ENCODE results near the gene CFAP70.

The CFAP70 gene

DNA sequence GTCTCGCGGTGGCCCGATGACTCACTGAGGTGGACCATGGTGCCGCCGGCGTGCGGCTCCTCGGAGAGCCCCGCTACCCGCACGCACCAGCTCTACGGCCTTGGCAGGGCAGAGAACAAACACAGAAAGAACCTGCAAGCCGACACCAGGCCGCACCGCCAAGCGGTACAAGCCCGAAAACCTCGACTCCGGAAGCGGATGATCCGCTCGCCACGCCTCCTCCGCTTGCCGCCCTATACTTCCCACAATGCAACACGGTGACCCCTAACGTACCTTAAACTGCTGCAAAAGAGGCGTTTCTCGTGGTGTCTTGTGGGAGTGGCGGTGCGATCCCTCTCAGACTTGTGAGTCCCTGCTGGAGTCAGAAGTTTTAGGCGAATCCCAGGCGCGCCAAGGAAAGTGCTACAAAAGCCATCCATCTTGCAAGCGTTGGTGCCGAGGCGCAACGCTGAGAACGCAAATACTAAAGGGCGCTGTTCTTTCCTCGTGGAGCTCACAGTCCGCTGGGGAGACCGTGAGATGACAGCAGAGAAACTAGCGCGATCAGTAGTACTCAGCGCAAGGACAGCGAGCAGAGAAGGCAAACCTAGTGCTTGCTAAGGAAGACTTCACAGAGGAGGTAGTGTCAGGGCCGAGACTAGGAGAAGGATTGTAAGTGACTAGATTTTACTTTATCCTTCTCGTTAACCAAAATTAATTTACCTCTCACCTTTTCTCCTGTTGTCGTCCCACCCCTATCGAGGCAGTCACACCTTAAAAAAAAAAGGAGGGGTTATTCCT lies 106.0 kb downstream of the CFAP70 start, which contains the start of gene MRPS16:
MRPS16 (minus strand) TSS at position 200 of the 780 bp plus-strand sequence; CDS start at position 38, 162 bp downstream.
- DNase-seq (ENCODE audit: low read depth in 2 of 2), result peak; percentile 78 to 89

- no peak for DNase-seq (ENCODE audit: low read depth in 2 of 2)
Measured at GRCh38 chr10:73251683-73252444, 106.8 kb downstream of the CFAP70 start.

- DNase-seq (ENCODE audit: low read depth in 2 of 2), result no peak
Measured at GRCh38 chr10:73248259-73248724, 110.4 kb downstream of the CFAP70 start.

- DNase-seq (ENCODE audit: low read depth in 2 of 2), result no peak
Measured at GRCh38 chr10:73247509-73248258, 111.0 kb downstream of the CFAP70 start.

DNA sequence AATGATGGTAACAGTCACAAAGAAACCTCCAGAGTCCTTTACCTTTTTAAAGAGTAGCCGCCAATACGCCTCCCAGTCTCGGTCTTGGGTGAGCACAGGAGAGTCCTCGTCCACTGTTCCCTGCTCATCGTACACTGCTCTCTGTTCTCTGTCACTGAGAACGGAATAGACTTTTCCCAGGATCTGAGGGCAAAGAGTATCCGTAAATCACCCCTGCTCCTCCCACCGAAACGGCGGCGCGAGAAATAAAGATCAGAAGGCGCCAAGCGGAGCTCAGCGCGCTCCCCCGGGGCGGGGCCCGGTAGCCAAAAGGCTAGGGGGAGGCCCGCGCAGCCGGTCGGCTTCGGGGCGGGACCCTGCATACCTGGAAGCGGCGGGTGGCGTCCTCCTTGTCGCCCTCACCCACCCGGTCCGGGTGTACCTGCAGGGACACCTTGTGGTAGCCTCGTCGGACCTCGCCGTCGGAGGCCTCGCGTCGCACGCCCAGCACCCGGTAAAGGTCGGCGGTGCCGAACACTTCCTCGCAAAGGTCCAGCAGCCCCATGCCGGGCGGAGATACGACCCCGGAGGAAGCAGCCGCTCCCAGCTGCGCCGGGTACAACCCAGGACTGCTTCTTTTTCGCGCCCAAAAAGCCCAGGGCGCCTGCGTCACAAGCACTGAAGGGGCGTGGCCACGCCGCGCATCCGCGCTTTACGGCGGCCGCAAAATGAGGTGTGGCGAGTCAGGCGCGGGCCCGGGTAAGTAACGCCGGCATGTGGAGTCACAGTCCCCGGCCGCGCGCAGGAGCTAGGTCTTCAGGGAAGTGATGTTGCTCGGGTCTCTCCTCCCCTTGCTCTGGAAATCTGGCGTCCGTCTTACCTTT lies 111.8 kb downstream of the CFAP70 start, which contains the start of gene DNAJC9:
DNAJC9 (minus strand) TSS at position 610 of the 863 bp plus-strand sequence; CDS start at position 544, 66 bp downstream.
- peak; percentile 96 to 98 for DNase-seq (ENCODE audit: low read depth in 2 of 2)

GRCh38 chr10:73246322-73246645 lies 112.4 kb downstream of the CFAP70 start:
- no peak for DNase-seq (ENCODE audit: low read depth in 2 of 2)

GRCh38 chr10:73244866-73245477 lies 113.7 kb downstream of the CFAP70 start:
- no peak for DNase-seq (ENCODE audit: low read depth in 2 of 2)

GRCh38 chr10:73239908-73240307 lies 118.8 kb downstream of the CFAP70 start:
- DNase-seq (ENCODE audit: low read depth in 2 of 2), result no peak

DNA sequence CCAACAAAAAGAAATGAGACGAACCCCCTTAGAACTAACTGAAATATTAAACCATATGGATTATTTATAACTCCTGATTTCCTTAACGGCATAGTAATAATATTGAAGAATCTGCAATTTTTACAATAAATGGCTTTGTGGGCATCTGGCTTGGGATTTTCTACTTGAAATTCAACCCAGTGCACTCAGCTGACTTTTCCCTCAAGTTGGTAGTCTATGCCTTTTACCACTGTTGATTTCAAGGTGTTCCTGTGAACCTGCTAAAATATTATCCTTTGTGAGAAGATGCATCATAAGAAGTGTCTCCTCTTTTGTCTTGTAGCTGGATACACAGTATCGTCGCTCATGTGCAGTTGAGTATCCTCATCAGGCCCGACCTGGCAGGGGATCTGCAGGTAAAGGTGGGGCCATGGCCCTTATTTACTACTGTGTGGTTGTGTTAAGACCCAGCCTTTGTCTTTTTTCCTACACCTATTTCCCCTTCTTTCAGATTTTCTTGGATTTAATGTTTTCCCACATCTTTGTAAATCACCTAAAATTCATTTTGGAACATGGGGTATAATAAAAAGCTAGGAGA lies 119.6 kb downstream of the CFAP70 start:
- DNase-seq (ENCODE audit: low read depth in 2 of 2), result no peak

DNA sequence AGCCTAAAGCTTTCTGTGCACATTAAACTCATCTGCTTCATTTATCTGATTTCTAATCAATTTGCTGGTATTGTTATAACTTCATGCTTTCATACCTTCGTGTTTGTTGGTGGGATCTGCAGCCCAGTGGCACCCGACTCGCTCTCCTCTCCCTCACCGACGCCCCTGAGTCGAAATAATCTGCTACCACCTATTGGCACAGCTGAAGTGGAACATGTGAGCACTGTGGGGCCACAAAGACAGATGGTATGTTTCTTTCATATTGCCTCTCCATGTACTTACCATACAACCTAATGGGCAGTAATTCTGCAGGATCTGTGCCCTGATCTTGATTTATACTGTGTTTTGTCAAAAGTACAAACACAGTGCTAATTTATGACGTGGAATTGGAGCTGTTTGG lies 124.0 kb downstream of the CFAP70 start:
- DNase-seq (ENCODE audit: low read depth in 2 of 2), result no peak

DNA sequence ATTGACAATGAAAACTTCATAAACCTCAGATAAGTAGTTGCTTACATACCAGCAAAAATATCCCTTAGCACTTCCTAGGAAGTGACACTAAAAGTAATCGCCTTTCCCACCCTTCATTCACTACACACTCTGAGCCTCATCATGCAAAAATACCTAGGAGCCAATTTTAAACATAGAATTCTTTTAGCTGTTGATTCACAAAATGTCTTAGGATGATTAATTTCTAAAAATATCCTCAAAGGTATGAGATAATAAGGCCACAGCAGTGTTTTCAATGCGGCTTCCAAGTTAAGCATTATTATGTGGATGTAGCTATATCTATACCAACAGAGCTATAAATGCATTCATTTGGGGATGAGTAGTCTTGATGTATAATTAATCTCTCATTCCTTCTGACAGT lies 124.8 kb downstream of the CFAP70 start:
- DNase-seq (ENCODE audit: low read depth in 2 of 2), result no peak

DNA sequence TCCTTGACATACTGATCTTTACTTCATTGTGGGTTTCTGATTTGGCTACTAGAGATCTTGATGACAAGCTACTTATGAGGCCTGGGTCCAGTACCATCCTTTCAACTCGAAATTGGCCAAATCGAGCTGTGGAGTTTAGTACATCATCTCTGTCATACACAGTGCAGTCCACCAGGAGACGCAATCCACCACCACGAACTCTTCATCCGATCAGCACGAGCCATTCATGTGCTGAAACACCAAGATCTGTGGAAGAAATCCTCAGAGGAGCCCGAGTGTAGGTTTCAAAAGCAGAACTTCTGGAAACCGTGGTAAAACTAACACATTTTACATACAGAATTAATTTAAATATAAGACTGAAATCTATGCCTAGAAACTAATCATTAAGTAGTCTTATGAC lies 125.8 kb downstream of the CFAP70 start:
- DNase-seq (ENCODE audit: low read depth in 2 of 2), result no peak

DNA sequence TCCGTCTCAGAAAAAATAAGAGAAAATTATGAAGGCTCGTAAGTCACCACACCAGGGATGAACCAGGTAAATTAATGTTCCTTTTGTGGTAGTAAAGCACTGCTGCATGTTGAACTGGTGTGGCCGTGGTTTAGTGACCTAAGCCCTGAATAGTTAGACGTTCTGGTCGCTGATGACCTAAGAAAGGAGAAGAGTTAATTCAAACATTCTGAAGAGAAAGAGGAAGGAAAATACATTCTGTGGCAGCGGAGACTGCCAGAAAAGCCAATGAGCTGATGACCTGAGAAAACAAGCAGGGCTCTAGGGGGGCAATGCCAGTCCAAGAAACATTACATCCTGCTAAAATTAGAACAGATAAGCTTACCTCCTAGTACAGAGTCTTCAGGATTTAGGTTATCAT lies 129.1 kb downstream of the CFAP70 start:
- no peak for DNase-seq (ENCODE audit: low read depth in 2 of 2)

DNA sequence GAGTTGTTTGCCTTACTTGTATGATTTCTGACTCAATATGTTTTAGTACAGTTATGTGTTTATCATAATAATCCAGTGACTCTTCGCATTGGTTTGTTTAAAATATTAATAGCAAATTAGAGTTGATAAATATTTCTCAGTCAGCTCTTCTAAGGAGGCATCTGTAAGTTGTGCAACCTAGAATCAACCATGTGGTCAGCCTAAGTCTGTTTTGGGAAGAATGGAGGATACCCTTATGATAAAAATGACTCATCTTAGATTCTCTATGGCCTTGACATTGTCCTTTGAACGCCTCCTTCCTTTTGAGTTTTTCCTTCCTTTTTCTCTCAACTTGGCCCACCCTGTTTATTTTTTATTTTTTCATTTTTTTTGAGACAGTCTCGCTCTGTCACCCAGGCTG lies 130.4 kb downstream of the CFAP70 start:
- DNase-seq (ENCODE audit: low read depth in 2 of 2), result no peak

GRCh38 chr10:73226663-73227062 lies 132.0 kb downstream of the CFAP70 start:
- no peak for DNase-seq (ENCODE audit: low read depth in 2 of 2)

GRCh38 chr10:73225518-73225917 lies 133.1 kb downstream of the CFAP70 start:
- no peak for DNase-seq (ENCODE audit: low read depth in 2 of 2)

GRCh38 chr10:73220989-73221388 lies 137.7 kb downstream of the CFAP70 start:
- no peak for DNase-seq (ENCODE audit: low read depth in 2 of 2)

DNA sequence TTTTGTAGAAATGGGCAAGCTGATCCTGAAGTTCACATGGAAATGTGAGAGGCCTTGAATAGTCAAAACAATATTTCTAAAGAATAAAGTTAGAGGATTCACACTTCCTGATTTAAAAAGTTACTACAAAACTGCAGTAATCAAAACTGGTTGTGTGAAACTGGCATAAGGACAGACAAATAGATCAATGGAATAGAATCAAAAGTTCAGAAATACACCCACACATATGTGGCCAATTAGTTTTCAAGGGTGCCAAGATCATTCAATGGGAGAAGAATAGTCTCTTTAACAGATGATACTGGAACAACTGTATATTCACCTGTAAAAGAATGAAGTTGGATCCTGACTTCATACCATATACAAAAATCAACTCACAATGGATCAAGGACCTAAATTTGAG lies 139.3 kb downstream of the CFAP70 start:
- no peak for DNase-seq (ENCODE audit: low read depth in 2 of 2)

DNA sequence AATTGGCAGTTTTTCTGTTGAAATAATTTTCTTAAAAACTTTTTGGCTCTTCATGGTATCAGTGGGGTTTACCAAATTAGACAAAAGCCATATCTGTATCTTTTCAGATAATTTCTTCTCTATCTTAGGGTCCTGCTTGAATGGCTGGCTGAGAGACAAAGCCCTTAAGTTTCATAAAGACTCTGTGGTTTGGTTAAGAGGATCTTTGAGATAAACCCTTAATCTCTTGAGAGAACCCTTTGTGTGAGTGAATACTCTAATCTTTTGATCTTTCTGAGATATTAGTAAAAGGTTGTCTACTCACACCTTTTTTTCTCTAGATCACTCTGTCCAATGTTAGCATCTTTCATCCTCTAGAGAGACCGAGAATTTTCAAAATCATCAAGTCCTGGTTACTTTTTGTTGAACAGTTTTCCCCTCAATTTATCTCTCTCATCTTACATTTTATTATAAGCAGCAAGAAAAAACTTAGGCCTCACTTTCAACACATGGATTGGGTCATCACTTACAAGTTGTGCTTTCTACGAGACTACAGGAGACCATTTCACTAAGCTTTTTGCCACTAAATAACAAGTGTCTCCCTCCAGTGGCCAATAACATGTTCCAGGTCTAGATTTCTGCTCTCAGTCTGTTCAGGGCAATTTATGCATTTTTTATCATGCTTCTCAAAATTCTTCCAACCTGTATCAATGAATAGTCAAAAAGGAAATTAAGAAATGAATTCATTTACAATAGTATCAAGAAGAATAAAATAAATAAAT lies 140.1 kb downstream of the CFAP70 start:
- DNase-seq (ENCODE audit: low read depth in 2 of 2), result no peak

GRCh38 chr10:73217628-73218027 lies 141.0 kb downstream of the CFAP70 start:
- DNase-seq (ENCODE audit: low read depth in 2 of 2), result no peak
